Cardiac muscle cell (in vitro differentiated cells and primary cell): Measurements from ENCODE around the gene WDPCP. TPM values are rescaled to one million over a fixed set of nuclear protein-coding genes. Genes with fewer than 3 reads are reported as not detected.

Experiments
- DNase-seq, 2 donors: peaks; one replicate each; pipeline versions ENCODE4 v3.0.0 to v3.0.0-alpha.2; 2010 to 2017; ENCODE audit warnings: low read depth in 1 of 2, low spot score in 1 of 2
- H3K27ac ChIP-seq: fragments of 200-600 bp; sonication (generic); 2 replicates; pipeline ENCODE4 v1.5.1; 2016
- H3K27me3 ChIP-seq: fragments of 200-600 bp; sonication (generic); 2 replicates; pipeline ENCODE4 v1.6.0; 2016; ENCODE audit warnings: control low read depth
- H3K36me3 ChIP-seq: fragments of 200-600 bp; sonication (generic); 2 replicates; pipeline ENCODE4 v1.5.1; 2016; ENCODE audit warnings: control low read depth
- H3K4me1 ChIP-seq: fragments of 200-600 bp; sonication (generic); 2 replicates; pipeline ENCODE4 v1.8.1; 2017; ENCODE audit warnings: low read depth, mild to moderate bottlenecking, mixed run types
- H3K4me3 ChIP-seq: fragments of 200-600 bp; sonication (generic); 2 replicates; pipeline ENCODE4 v1.5.1; 2016; ENCODE audit warnings: mild to moderate bottlenecking
- H3K9me3 ChIP-seq: fragments of 200-600 bp; sonication (generic); 2 replicates; pipeline ENCODE4 v1.5.1; 2017; ENCODE audit warnings: low read depth, mild to moderate bottlenecking, control low read depth
- CTCF ChIP-seq: IDR thresholded peaks from 2 replicates; pipeline ENCODE4 v1.5.1; 2012; ENCODE audit warnings: low read depth, mild to moderate bottlenecking, low read length
- polyA plus RNA-seq: library from polyadenylated mRNA; unstranded; fragments of >200 nt; fragmentation: Nextera tagmentation; extraction: Ambion mirVana; gene quantifications from 2 replicates; pipeline ENCODE4 v1.2.1, GENCODE V29; 2016
- total RNA-seq: library from RNA; depleted of rRNA; stranded (reverse); fragments of >200 nt; gene quantifications from 2 replicates; pipeline ENCODE4 v1.2.3, GENCODE V29; 2016

Gene WDPCP
- total and polyA plus RNA-seq, 2 experiments from 2014 or later, result 6.7 to 9.2 TPM

DNA sequence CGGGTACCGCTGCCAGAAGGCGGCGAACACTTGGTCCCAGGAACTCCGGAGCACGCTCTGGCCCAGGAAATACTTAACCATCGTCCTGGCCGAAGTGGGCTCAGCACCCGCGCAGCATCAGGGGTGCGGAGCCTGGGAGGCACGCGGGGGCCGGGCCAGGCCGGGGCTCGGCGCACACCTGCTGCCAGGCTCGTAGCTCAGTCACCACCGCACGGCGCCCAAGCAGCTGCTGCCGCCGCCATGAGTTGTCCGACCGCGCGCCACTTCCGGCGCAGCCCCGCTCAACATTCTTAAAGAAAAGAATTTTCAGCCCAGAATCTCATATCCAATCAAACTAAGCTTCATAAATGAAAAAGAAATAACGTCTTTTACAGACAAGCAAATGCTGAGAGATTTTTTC lies 34.5 kb upstream of the WDPCP start:
- no peak for DNase-seq
- Histone ChIP-seq H3K36me3 (no peaks in the 10 kb centered on the region), H3K9me3 (no peaks in the 10 kb centered on the region), H3K4me1 (no peaks in the 10 kb centered on the region), H3K27ac (no peak overlapping the region), H3K27me3 (no peaks in the 10 kb centered on the region), H3K4me3 (no peak overlapping the region)
- no peak for TF ChIP-seq CTCF

DNA sequence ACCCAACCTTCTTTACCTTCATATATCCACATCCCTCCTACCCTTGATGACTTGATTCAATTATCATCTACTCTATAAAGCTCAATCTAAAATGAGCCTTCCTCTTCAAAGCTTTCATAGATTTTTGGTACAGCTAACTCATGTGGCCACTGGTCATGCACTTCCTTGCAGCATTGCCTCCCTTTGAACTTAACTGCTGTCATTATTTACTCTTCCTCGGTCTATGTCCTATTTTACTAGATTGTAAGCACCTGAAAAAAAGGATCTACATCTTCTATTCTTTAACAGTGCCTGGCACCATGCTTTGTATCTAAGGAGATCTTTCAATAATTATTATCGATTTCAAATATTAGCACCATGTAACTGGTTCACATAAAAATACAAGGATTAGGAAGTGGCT lies 31.1 kb upstream of the WDPCP start:
- H3K4me3 ChIP-seq, result no peak overlapping the region

DNA sequence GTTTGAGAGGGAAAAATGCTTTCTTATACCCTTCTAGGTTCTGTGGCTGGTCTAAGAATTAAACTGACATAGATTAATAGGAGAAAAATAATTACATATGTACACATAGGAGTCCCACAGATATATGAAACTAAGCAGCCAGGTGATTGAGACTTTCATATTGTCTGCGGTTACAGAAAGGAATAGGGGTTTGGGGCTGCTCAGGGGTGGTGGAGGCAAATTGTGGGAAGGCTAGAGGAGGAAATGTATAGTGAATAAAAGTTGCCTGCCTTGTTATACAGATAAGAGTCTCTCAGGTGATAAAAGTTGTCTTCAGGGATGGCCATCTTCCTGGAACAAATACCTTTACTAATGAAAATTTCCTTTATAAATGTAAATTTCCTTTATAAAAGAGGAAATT lies 29.1 kb upstream of the WDPCP start:
- no peak overlapping the region for H3K27ac ChIP-seq
- no peaks in the 10 kb centered on the region for H3K36me3 ChIP-seq
- no peak overlapping the region for H3K4me3 ChIP-seq
- no peak for DNase-seq
- no peaks in the 10 kb centered on the region for H3K9me3 ChIP-seq
- no peak for TF ChIP-seq CTCF
- no peaks in the 10 kb centered on the region for H3K27me3 ChIP-seq
- H3K4me1 ChIP-seq, result peaks cover 6% of the 10 kb centered on the region

More for the DNA sequence above, 31.1 kb upstream of the WDPCP start:
- no peak for DNase-seq
- Histone ChIP-seq H3K4me1 (peaks cover 6% of the 10 kb centered on the region), H3K27me3 (no peaks in the 10 kb centered on the region), H3K27ac (no peak overlapping the region), H3K36me3 (no peaks in the 10 kb centered on the region), H3K9me3 (no peaks in the 10 kb centered on the region)
- TF ChIP-seq CTCF, result no peak

DNA sequence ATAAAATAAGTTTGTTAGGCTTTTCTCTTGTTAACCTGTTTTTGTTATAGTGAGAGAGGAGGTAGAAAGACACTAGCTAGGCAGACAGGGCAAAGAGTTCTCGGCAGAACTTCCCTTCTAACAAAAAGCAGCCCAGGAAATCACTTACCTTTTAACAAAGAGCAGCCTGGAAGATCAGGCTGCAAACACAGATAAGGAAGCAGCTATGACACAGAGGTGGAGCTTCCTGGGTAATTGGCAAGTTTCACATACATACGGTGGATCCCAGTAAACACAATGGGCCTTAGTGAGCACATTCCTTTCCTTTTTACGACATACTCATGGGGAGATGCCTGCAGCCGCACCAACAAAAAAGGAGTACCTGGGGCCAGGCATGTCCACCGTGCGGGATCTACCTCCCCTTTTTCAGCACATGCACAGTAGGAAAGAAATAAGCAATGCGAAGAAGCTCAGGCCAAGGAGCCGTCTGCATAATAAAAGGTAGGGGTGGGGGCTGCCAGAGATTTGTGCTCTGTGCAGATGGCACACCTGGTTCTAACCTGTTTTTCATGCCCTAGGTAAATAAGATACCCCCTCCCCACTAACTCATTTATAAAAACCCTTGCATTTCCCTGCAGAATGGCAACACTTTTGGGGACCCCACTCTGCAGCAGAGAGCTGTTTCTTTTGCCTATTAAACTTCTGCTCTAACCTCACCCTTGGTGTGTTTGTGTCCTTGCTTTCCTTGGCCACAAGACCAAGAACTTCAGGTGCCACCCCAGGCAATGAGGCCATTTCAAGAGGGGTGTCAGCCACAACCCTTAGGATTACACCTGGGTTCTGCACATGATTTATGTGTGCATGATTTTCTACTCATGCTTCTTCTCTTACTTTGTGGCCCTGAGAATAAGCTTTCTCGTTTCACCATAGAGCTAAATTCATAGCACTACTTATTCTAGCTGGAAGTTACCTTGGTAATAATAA lies 27.0 kb upstream of the WDPCP start:
- Histone ChIP-seq H3K4me1 (peaks cover 6% of the 10 kb centered on the region), H3K27me3 (no peaks in the 10 kb centered on the region), H3K27ac (peak overlapping the region; percentile 37), H3K4me3 (no peak overlapping the region), H3K9me3 (no peaks in the 10 kb centered on the region), H3K36me3 (no peaks in the 10 kb centered on the region)
- TF ChIP-seq CTCF, result no peak
- DNase-seq, result peak; percentile 2 to 52

DNA sequence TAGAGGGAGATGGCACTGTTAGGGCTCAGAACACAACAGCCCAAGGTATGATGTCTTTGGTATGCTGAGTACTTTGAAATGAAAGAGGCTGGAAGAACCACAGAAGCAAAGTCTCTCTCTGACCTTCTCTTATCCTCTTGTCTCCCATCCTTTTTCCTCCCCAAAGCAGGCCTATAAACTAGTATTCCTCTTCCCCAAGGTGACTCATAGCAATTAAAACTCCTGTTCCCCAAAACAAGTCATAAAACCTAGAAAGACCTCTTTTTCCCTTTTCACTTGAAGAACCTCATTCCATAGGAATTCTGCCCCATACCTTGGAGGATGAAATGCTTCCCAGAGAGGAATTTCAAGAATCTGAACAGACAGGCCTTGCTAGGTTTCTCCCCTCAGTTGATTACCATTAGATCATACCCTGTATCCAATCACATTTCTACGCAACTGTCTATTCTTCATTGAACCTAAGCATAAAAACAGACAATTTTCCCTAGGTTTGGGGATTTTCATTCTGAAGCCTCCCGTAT lies 26.2 kb upstream of the WDPCP start:
- no peak for TF ChIP-seq CTCF
- Histone ChIP-seq H3K9me3 (no peaks in the 10 kb centered on the region), H3K4me1 (peaks cover 6% of the 10 kb centered on the region), H3K27ac (peak overlapping the region; percentile 37), H3K4me3 (no peak overlapping the region), H3K36me3 (no peaks in the 10 kb centered on the region), H3K27me3 (no peaks in the 10 kb centered on the region)
- peak; percentile 8 to 25 for DNase-seq
